HepG2 (cell line): ENCODE results near the gene ANO10. TPM values are rescaled to one million over a fixed set of nuclear protein-coding genes. Genes with fewer than 3 reads are reported as not detected.

Experiments
- ATAC-seq: fragments of 200-7000 bp; cut with Tn5 transposase; 3 replicates; pipeline ENCODE4 v1.9.1; 2020; ENCODE audit warnings: mild to moderate bottlenecking, moderate library complexity
- BruUV-seq: library from RNA; stranded (reverse); fragments of 400-500 nt; replicated peaks from 2 replicates; lab custom pipeline; 2021; lab: Mats Ljungman, UMichigan
- CTCF ChIA-PET: fragments of 300-600 bp; formaldehyde crosslinking; extraction: SDS; loops from one replicate; lab custom pipeline; 2021; ENCODE audit warnings: low total read pairs, inconsistent platforms, low intra/inter-chr PET ratio; lab: Yijun Ruan, JAX
- POLR2A ChIA-PET: fragments of 350-600 bp; sonication (Branson Sonifier 250); formaldehyde crosslinking; loops from one replicate; lab custom pipeline; 2020; ENCODE audit warnings: antibody characterized with exemption, inconsistent platforms; lab: Yijun Ruan, JAX
- DNase-seq: peaks from one replicate; pipeline ENCODE4 v3.0.0-alpha.2; 2015; ENCODE audit warnings: low spot score
- FAIRE-seq: peaks from 3 replicates; lab custom pipeline; 2011; peaks lifted over from hg19 to GRCh38; lab: Jason Lieb, UNC
- H2AFZ ChIP-seq: one replicate; pipeline ENCODE4 v1.6.1; 2011; ENCODE audit warnings: low read length, inconsistent platforms
- H3K27ac ChIP-seq: fragments of 300-600 bp; 3 replicates; pipeline ENCODE4 v1.8.0; 2011; ENCODE audit warnings: mixed run types, mild to moderate bottlenecking, mixed read lengths, low read length, inconsistent platforms; ENCODE audit not compliant: insufficient read depth; ENCODE audit errors: extremely low read length
- H3K27me3 ChIP-seq, 2 experiments: fragments of 200-600 bp in 1 of 2; 2 replicates in 1 of 2; 3 replicates in 1 of 2; pipeline versions ENCODE4 v1.6.0 to v1.8.0; 2011; ENCODE audit warnings: low read length in 2 of 2, mild to moderate bottlenecking in 2 of 2, moderate library complexity in 2 of 2, inconsistent platforms in 1 of 2; ENCODE audit not compliant: insufficient read depth in 2 of 2, control insufficient read depth in 1 of 2
- H3K36me3 ChIP-seq, 2 experiments: fragments of 200-600 bp in 1 of 2; replicated peaks in 1 of 2; 2 replicates in 1 of 2; 3 replicates in 1 of 2; pipeline versions ENCODE4 v1.5.1 to v1.8.0; 2011; ENCODE audit warnings: low read length in 2 of 2, inconsistent platforms in 1 of 2; ENCODE audit not compliant: insufficient read depth in 2 of 2, control insufficient read depth in 1 of 2
- H3K4me1 ChIP-seq: 2 replicates; pipeline ENCODE4 v1.5.1; 2012; ENCODE audit warnings: low read length, inconsistent platforms; ENCODE audit not compliant: insufficient read depth
- H3K4me2 ChIP-seq: 2 replicates; pipeline ENCODE4 v1.6.0; 2011; ENCODE audit warnings: low read depth, low read length, inconsistent platforms
- H3K4me3 ChIP-seq, 3 experiments: fragments of 200-600 bp in 1 of 3; sonication (generic), shearing (Covaris generic) in 1 of 3; replicated peaks in 1 of 3; 2 replicates each; pipeline ENCODE4 v1.5.1; 2011 to 2016; ENCODE audit warnings: low read length in 3 of 3, inconsistent platforms in 2 of 3, low read depth in 2 of 3, mild to moderate bottlenecking in 2 of 3, control low read depth in 1 of 3, mixed read lengths in 1 of 3; ENCODE audit not compliant: insufficient read depth in 1 of 3
- H3K79me2 ChIP-seq: one replicate; pipeline ENCODE4 v1.6.1; 2011; ENCODE audit warnings: low read length, inconsistent platforms; ENCODE audit not compliant: insufficient read depth
- H3K9ac ChIP-seq: 2 replicates; pipeline ENCODE4 v1.6.0; 2011; ENCODE audit warnings: mild to moderate bottlenecking, low read depth, low read length, inconsistent platforms; ENCODE audit not compliant: insufficient read depth
- H3K9me3 ChIP-seq: 2 replicates; pipeline ENCODE4 v1.5.1; 2012; ENCODE audit warnings: mild to moderate bottlenecking, low read length
- H4K20me1 ChIP-seq: 2 replicates; pipeline ENCODE4 v1.6.0; 2011; ENCODE audit warnings: inconsistent platforms, mild to moderate bottlenecking, low read length, moderate library complexity; ENCODE audit not compliant: insufficient read depth
- ATF7-NPFF ChIP-seq: sonication (generic); formaldehyde crosslinking; IDR thresholded peaks from 2 replicates; pipeline ENCODE4 v1.8.1; 2023; ENCODE audit warnings: mild to moderate bottlenecking, low read depth, missing genetic modification reagents, moderate library complexity
- ATM ChIP-seq: fragments of 450-650 bp; IDR thresholded peaks from 2 replicates; pipeline ENCODE4 v1.7.1; 2017; ENCODE audit warnings: mild to moderate bottlenecking, borderline replicate concordance
- CCDC6 ChIP-seq: sonication (generic); formaldehyde crosslinking; IDR thresholded peaks from 2 replicates; pipeline ENCODE4 v1.8.1; 2022; ENCODE audit warnings: mild to moderate bottlenecking, missing genetic modification reagents, moderate library complexity
- FLYWCH1 ChIP-seq: sonication (generic); formaldehyde crosslinking; IDR thresholded peaks from 2 replicates; pipeline ENCODE4 v1.8.1; 2023; ENCODE audit warnings: mild to moderate bottlenecking, missing genetic modification reagents
- GZF1 ChIP-seq: sonication (generic); formaldehyde crosslinking; IDR thresholded peaks from 2 replicates; pipeline ENCODE4 v1.5.1; 2020; ENCODE audit warnings: mild to moderate bottlenecking, missing genetic modification reagents
- KLF12 ChIP-seq: sonication (generic); formaldehyde crosslinking; IDR thresholded peaks from 2 replicates; pipeline ENCODE4 v1.4.0; 2020; ENCODE audit warnings: missing genetic modification reagents, borderline replicate concordance
- POLR2AphosphoS5 ChIP-seq: IDR thresholded peaks from 2 replicates; pipeline ENCODE4 v1.6.1; 2012; ENCODE audit warnings: low read depth, low read length
- RFX3 ChIP-seq: IDR thresholded peaks from 2 replicates; pipeline ENCODE4 v1.6.1; 2016; ENCODE audit warnings: missing biosample characterization, missing genetic modification reagents
- SAP130 ChIP-seq: IDR thresholded peaks from 2 replicates; pipeline ENCODE4 v1.6.1; 2016; ENCODE audit warnings: low read depth
- SMAD3 ChIP-seq: sonication (generic); formaldehyde crosslinking; IDR thresholded peaks from 2 replicates; pipeline ENCODE4 v1.4.0; 2020; ENCODE audit warnings: missing genetic modification reagents
- ZNF3 ChIP-seq: IDR thresholded peaks from 2 replicates; pipeline ENCODE4 v1.7.0; 2017; ENCODE audit warnings: inconsistent platforms
- ZSCAN20 ChIP-seq: sonication (generic); formaldehyde crosslinking; IDR thresholded peaks from 2 replicates; pipeline ENCODE4 v1.4.0; 2020; ENCODE audit warnings: missing genetic modification reagents, mild to moderate bottlenecking, borderline replicate concordance
- ZSCAN22 ChIP-seq: sonication (generic); formaldehyde crosslinking; IDR thresholded peaks from 2 replicates; pipeline ENCODE4 v1.4.0; 2020; ENCODE audit warnings: mild to moderate bottlenecking, missing genetic modification reagents
- in situ Hi-C: cut with HindIII; loops from 2 replicates; pipeline ENCODE4 v1.10.0; 2017; ENCODE audit warnings: low pct_unique_long_range_greater_than_20kb; ENCODE audit not compliant: extremely low pct_ligation_motif_present
- intact Hi-C: fragments of 100-400 bp; cut with micrococcal nuclease; formaldehyde crosslinking; loops from one replicate; pipeline ENCODE4 v1.10.0; 2022; ENCODE audit not compliant: unreplicated experiment
- polyA plus RNA-seq, 8 experiments: library from polyadenylated mRNA; depleted of rRNA in 3 of 8; stranded (reverse) in 7 of 8; unstranded in 1 of 8; fragments of >200 nt; fragmentation: Illumina TruSeq in 4 of 8; extraction: Trizol in 4 of 8; gene quantifications; 2 replicates each; pipeline versions ENCODE4 v1.2.1 to v1.2.3, GENCODE V29; 2011 to 2016; ENCODE audit warnings: low read depth in 4 of 8, missing spikeins in 1 of 8, mixed read lengths in 1 of 8; ENCODE audit not compliant: insufficient read depth in 1 of 8
- total RNA-seq, 5 experiments: library from RNA; depleted of rRNA; stranded (reverse); fragments of >200 nt; fragmentation: Illumina TruSeq; extraction: Trizol; gene quantifications; 2 replicates each; pipeline ENCODE4 v1.2.3, GENCODE V29; 2016; ENCODE audit warnings: low read depth in 1 of 5
- TF ChIP-seq, protein P1 (sequence below): sonication (generic); formaldehyde crosslinking; IDR thresholded peaks from 2 replicates; pipeline ENCODE4 v1.5.0; 2020; ENCODE audit warnings: mild to moderate bottlenecking, missing genetic modification reagents, borderline replicate concordance
- TF ChIP-seq, protein P2 (sequence below): sonication (generic); formaldehyde crosslinking; IDR thresholded peaks from 2 replicates; pipeline ENCODE4 v1.8.1; 2023; ENCODE audit warnings: mild to moderate bottlenecking, moderate library complexity, missing genetic modification reagents
- TF ChIP-seq, protein P3 (sequence below): sonication (generic); formaldehyde crosslinking; IDR thresholded peaks from 2 replicates; pipeline ENCODE4 v1.4.0; 2020; ENCODE audit warnings: mild to moderate bottlenecking, missing genetic modification reagents
- TF ChIP-seq, protein P4 (sequence below): sonication (generic); formaldehyde crosslinking; IDR thresholded peaks from 2 replicates; pipeline ENCODE4 v1.9.0; 2021; ENCODE audit warnings: missing genetic modification reagents, mild to moderate bottlenecking, borderline replicate concordance
- TF ChIP-seq, protein P5 (sequence below): sonication (generic); formaldehyde crosslinking; IDR thresholded peaks from 2 replicates; pipeline ENCODE4 v1.8.0; 2022; ENCODE audit warnings: missing genetic modification reagents, mild to moderate bottlenecking, moderate library complexity, borderline replicate concordance

The ANO10 gene
- total and polyA plus RNA-seq, 2 of the 13 experiments (the other 11 are each of a cell fraction or from before 2014, with no cell fraction given): 10.4 to 13.1 TPM

DNA sequence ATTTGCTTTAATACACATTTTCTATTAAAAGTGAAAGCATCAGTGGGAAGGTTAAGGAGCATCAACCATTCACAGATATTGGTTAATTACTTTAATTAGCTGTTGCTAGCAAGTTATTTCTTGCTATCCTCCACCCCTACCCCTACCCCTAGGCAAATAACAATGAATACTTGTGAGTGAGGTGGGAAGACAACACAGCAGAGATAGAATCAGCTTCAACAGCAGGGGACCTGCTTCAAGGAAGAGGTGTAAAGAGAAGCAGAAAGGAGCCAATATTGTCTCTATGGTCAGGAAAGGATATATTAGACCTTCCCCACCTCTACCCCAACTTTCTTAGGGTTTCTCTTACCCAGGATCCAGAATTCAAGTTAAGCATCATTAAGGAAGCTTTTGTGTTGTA is 186.1 kb downstream of the ANO10 start:
- ChIA-PET POLR2A (no interaction called here), CTCF (no interaction called here)
- TF ChIP-seq POLR2AphosphoS5 (no peak), ZSCAN22 (CRISPR knock-in tag) (no peak), ATF7-NPFF (CRISPR knock-in tag) (no peak), KLF12 (CRISPR knock-in tag) (no peak), CCDC6 (no peak), FLYWCH1 (CRISPR knock-in tag) (no peak), SAP130 (no peak), ATM (no peak), ZNF3 (CRISPR knock-in tag) (no peak), SMAD3 (no peak), ZSCAN20 (CRISPR knock-in tag) (no peak), RFX3 (no peak), GZF1 (CRISPR knock-in tag) (no peak)
- TF ChIP-seq, protein P1, sequence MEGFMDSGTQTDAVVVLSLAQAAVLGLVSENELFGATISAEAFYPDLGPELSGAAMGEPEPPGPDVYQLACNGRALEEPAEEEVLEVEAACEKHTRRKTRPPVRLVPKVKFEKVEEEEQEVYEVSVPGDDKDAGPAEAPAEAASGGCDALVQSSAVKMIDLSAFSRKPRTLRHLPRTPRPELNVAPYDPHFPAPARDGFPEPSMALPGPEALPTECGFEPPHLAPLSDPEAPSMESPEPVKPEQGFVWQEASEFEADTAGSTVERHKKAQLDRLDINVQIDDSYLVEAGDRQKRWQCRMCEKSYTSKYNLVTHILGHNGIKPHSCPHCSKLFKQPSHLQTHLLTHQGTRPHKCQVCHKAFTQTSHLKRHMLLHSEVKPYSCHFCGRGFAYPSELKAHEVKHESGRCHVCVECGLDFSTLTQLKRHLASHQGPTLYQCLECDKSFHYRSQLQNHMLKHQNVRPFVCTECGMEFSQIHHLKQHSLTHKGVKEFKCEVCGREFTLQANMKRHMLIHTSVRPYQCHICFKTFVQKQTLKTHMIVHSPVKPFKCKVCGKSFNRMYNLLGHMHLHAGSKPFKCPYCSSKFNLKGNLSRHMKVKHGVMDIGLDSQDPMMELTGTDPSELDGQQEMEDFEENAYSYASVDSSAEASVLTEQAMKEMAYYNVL: no peak
- TF ChIP-seq, protein P2, sequence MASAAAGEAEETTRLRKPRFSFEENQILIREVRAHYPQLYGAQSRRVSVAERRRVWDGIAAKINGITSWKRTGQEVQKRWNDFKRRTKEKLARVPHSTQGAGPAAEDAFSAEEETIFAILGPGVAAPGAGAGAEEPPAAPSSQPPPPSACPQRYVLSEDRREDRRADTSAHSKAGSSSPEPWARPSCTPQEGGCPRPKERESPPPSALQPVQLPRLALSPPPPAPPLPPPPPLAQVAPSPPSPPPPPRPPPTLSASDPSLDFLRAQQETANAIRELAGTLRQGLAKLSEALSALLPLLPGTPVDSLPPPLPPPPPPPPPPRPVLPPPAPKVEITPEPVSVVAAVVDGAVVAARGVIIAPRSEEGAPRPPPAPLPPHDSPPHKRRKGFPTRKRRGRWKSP: no peak
- TF ChIP-seq, protein P3, sequence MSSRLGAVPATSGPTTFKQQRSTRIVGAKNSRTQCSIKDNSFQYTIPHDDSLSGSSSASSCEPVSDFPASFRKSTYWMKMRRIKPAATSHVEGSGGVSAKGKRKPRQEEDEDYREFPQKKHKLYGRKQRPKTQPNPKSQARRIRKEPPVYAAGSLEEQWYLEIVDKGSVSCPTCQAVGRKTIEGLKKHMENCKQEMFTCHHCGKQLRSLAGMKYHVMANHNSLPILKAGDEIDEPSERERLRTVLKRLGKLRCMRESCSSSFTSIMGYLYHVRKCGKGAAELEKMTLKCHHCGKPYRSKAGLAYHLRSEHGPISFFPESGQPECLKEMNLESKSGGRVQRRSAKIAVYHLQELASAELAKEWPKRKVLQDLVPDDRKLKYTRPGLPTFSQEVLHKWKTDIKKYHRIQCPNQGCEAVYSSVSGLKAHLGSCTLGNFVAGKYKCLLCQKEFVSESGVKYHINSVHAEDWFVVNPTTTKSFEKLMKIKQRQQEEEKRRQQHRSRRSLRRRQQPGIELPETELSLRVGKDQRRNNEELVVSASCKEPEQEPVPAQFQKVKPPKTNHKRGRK (CRISPR knock-in tag): no peak
- TF ChIP-seq, protein P4, sequence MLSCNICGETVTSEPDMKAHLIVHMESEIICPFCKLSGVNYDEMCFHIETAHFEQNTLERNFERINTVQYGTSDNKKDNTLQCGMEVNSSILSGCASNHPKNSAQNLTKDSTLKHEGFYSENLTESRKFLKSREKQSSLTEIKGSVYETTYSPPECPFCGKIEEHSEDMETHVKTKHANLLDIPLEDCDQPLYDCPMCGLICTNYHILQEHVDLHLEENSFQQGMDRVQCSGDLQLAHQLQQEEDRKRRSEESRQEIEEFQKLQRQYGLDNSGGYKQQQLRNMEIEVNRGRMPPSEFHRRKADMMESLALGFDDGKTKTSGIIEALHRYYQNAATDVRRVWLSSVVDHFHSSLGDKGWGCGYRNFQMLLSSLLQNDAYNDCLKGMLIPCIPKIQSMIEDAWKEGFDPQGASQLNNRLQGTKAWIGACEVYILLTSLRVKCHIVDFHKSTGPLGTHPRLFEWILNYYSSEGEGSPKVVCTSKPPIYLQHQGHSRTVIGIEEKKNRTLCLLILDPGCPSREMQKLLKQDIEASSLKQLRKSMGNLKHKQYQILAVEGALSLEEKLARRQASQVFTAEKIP (CRISPR knock-in tag): no peak
- TF ChIP-seq, protein P5, sequence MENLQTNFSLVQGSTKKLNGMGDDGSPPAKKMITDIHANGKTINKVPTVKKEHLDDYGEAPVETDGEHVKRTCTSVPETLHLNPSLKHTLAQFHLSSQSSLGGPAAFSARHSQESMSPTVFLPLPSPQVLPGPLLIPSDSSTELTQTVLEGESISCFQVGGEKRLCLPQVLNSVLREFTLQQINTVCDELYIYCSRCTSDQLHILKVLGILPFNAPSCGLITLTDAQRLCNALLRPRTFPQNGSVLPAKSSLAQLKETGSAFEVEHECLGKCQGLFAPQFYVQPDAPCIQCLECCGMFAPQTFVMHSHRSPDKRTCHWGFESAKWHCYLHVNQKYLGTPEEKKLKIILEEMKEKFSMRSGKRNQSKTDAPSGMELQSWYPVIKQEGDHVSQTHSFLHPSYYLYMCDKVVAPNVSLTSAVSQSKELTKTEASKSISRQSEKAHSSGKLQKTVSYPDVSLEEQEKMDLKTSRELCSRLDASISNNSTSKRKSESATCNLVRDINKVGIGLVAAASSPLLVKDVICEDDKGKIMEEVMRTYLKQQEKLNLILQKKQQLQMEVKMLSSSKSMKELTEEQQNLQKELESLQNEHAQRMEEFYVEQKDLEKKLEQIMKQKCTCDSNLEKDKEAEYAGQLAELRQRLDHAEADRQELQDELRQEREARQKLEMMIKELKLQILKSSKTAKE (CRISPR knock-in tag): no peak

More for the DNA sequence above, 186.1 kb downstream of the ANO10 start:
- Histone ChIP-seq H3K36me3 (no peaks in the 10 kb centered on the region), H3K4me1 (no peaks in the 10 kb centered on the region), H3K9ac (no peak overlapping the region), H3K4me2 (no peak overlapping the region), H4K20me1 (no peaks in the 10 kb centered on the region), H3K4me3 (no peak overlapping the region), H3K27me3 (no peaks in the 10 kb centered on the region), H3K9me3 (no peaks in the 10 kb centered on the region), H3K79me2 (no peaks in the 10 kb centered on the region), H3K27ac (no peak overlapping the region), H2AFZ (no peak overlapping the region)
- in situ Hi-C loops (no loop called here), intact Hi-C loops (no loop called here)
- BruUV-seq: no TSS peak
- ATAC-seq (no peak), DNase-seq (no peak), FAIRE-seq (no peak)
